WTC11 (cell line): Measurements from ENCODE around the gene OBSL1. TPM values are rescaled to one million over a fixed set of nuclear protein-coding genes. Genes with fewer than 3 reads are reported as not detected.

Experiments used
- ATAC-seq: fragments of 200-7000 bp; cut with Tn5 transposase; 2 replicates; pipeline ENCODE4 v1.10.0; 2021; ENCODE audit warnings: mild to moderate bottlenecking, moderate library complexity
- CTCF ChIA-PET: fragments of 300-600 bp; sonication (Branson Sonifier 250); formaldehyde crosslinking; loops from one replicate; lab custom pipeline; 2021; ENCODE audit warnings: antibody characterized with exemption; lab: Charles Lee
- POLR2A ChIA-PET: fragments of 350-600 bp; sonication (Branson Sonifier 250); formaldehyde crosslinking; loops from one replicate; lab custom pipeline; 2021; ENCODE audit warnings: antibody characterized with exemption; lab: Charles Lee
- DNase-seq: peaks from one replicate; pipeline ENCODE4 v3.0.0; 2021; ENCODE audit warnings: low spot score
- H3K27ac Mint-ChIP-seq: 2 replicates; pipeline ENCODE4 v1.8.0; 2021; ENCODE audit warnings: mixed read lengths
- H3K27me3 Mint-ChIP-seq: 2 replicates; pipeline ENCODE4 v1.8.0; 2021; ENCODE audit warnings: low read depth, mild to moderate bottlenecking, moderate library complexity, mixed read lengths
- H3K36me3 Mint-ChIP-seq: 2 replicates; pipeline ENCODE4 v1.8.0; 2021; ENCODE audit warnings: mixed read lengths
- H3K4me1 Mint-ChIP-seq: 2 replicates; pipeline ENCODE4 v1.8.0; 2022; ENCODE audit warnings: mixed read lengths
- H3K4me3 Mint-ChIP-seq: 2 replicates; pipeline ENCODE4 v1.8.0; 2021; ENCODE audit warnings: mild to moderate bottlenecking, moderate library complexity, mixed read lengths
- H3K9me3 Mint-ChIP-seq: 2 replicates; pipeline ENCODE4 v1.8.0; 2021; ENCODE audit warnings: mixed read lengths
- CREB1 ChIP-seq: sonication (generic); formaldehyde crosslinking; IDR thresholded peaks from 2 replicates; pipeline ENCODE4 v1.8.0; 2023; ENCODE audit warnings: mild to moderate bottlenecking, missing genetic modification reagents
- EMX1 ChIP-seq: fragments of 250-450 bp; sonication (Bioruptor Pico); IDR thresholded peaks from 2 replicates; pipeline ENCODE4 v1.8.0; 2021; ENCODE audit warnings: mild to moderate bottlenecking
- FOXK1 ChIP-seq: sonication (generic); formaldehyde crosslinking; IDR thresholded peaks from 2 replicates; pipeline ENCODE4 v1.8.0; 2022; ENCODE audit warnings: mild to moderate bottlenecking, moderate library complexity, missing genetic modification reagents
- FOXP1 ChIP-seq: sonication (generic); formaldehyde crosslinking; IDR thresholded peaks from 2 replicates; pipeline ENCODE4 v1.8.0; 2022; ENCODE audit warnings: missing genetic modification reagents, mild to moderate bottlenecking, moderate library complexity, borderline replicate concordance
- GABPB1 ChIP-seq: sonication (generic); formaldehyde crosslinking; IDR thresholded peaks from 2 replicates; pipeline ENCODE4 v1.8.1; 2023; ENCODE audit warnings: mild to moderate bottlenecking, missing genetic modification reagents
- GTF2I ChIP-seq: fragments of 250-450 bp; sonication (Bioruptor Pico); conservative IDR thresholded peaks from 2 replicates; pipeline ENCODE4 v1.4.0; 2021; ENCODE audit warnings: mild to moderate bottlenecking
- MLX ChIP-seq: sonication (generic); formaldehyde crosslinking; IDR thresholded peaks from 2 replicates; pipeline ENCODE4 v1.8.1; 2023; ENCODE audit warnings: mild to moderate bottlenecking, missing genetic modification reagents, moderate library complexity
- NFYB ChIP-seq: sonication (generic); formaldehyde crosslinking; conservative IDR thresholded peaks from 2 replicates; pipeline ENCODE4 v1.8.0; 2022; ENCODE audit warnings: low read depth, missing genetic modification reagents
- OVOL2 ChIP-seq: fragments of 250-450 bp; sonication (Bioruptor Pico); IDR thresholded peaks from 2 replicates; pipeline ENCODE4 v1.9.0; 2021; ENCODE audit warnings: mild to moderate bottlenecking, borderline replicate concordance
- PRRX2 ChIP-seq: fragments of 250-450 bp; sonication (Bioruptor Pico); IDR thresholded peaks from 2 replicates; pipeline ENCODE4 v1.8.0; 2021; ENCODE audit warnings: mild to moderate bottlenecking
- SMAD3 ChIP-seq: sonication (generic); formaldehyde crosslinking; IDR thresholded peaks from 2 replicates; pipeline ENCODE4 v1.8.0; 2022; ENCODE audit warnings: missing genetic modification reagents, mild to moderate bottlenecking, borderline replicate concordance
- SMAD4 ChIP-seq: sonication (generic); formaldehyde crosslinking; IDR thresholded peaks from 2 replicates; pipeline ENCODE4 v1.8.0; 2022; ENCODE audit warnings: mild to moderate bottlenecking, missing genetic modification reagents
- STAT6 ChIP-seq: sonication (generic); formaldehyde crosslinking; conservative IDR thresholded peaks from 2 replicates; pipeline ENCODE4 v1.8.1; 2023; ENCODE audit warnings: mild to moderate bottlenecking, low read depth, missing genetic modification reagents, moderate library complexity
- TCF7 ChIP-seq: sonication (generic); formaldehyde crosslinking; IDR thresholded peaks from 2 replicates; pipeline ENCODE4 v1.8.0; 2022; ENCODE audit warnings: mild to moderate bottlenecking, low read depth, missing genetic modification reagents, moderate library complexity
- USF1 ChIP-seq: sonication (generic); formaldehyde crosslinking; IDR thresholded peaks from 2 replicates; pipeline ENCODE4 v1.8.0; 2022; ENCODE audit warnings: mild to moderate bottlenecking, missing genetic modification reagents
- ZNF219 ChIP-seq: sonication (generic); formaldehyde crosslinking; IDR thresholded peaks from 2 replicates; pipeline ENCODE4 v1.8.0; 2023; ENCODE audit warnings: missing genetic modification reagents, mild to moderate bottlenecking, borderline replicate concordance
- ZNF317 ChIP-seq: sonication (generic); formaldehyde crosslinking; IDR thresholded peaks from 2 replicates; pipeline ENCODE4 v1.8.1; 2023; ENCODE audit warnings: low read depth, mild to moderate bottlenecking, moderate library complexity, missing genetic modification reagents, borderline replicate concordance
- ZNF425 ChIP-seq: fragments of 250-450 bp; sonication (Bioruptor Pico); conservative IDR thresholded peaks from 2 replicates; pipeline ENCODE4 v1.9.0; 2021; ENCODE audit warnings: mild to moderate bottlenecking
- ZNF532 ChIP-seq: fragments of 250-450 bp; sonication (Bioruptor Pico); IDR thresholded peaks from 2 replicates; pipeline ENCODE4 v1.9.0; 2021; ENCODE audit warnings: mild to moderate bottlenecking, borderline replicate concordance
- ZNF671 ChIP-seq: fragments of 250-450 bp; sonication (Bioruptor Pico); IDR thresholded peaks from 2 replicates; pipeline ENCODE4 v1.8.0; 2021; ENCODE audit warnings: mild to moderate bottlenecking
- total RNA-seq: library from RNA; stranded (reverse); gene quantifications from 3 replicates; pipeline ENCODE4 v1.2.3, GENCODE V29; 2021

Gene OBSL1
- total RNA-seq, 1 experiment from 2014 or later, result 159 TPM

- no peak for TF ChIP-seq FOXK1
- TF ChIP-seq MLX (CRISPR knock-in tag), result no peak
- no peak for TF ChIP-seq OVOL2
- no peak for TF ChIP-seq SMAD4 (CRISPR knock-in tag)
- TF ChIP-seq GABPB1 (CRISPR knock-in tag), result no peak
- TF ChIP-seq CREB1 (CRISPR knock-in tag), result no peak
- TF ChIP-seq USF1 (CRISPR knock-in tag), result no peak
- TF ChIP-seq ZNF425 (CRISPR knock-in tag), result no peak
- no peak for TF ChIP-seq ZNF317
- TF ChIP-seq STAT6, result no peak
- TF ChIP-seq NFYB, result no peak
- TF ChIP-seq FOXP1, result no peak
- TF ChIP-seq GTF2I (CRISPR knock-in tag), result no peak
- TF ChIP-seq SMAD3, result no peak
- no peak for TF ChIP-seq ZNF532 (CRISPR knock-in tag)
- TF ChIP-seq ZNF671 (CRISPR knock-in tag), result no peak
- no peak for TF ChIP-seq TCF7 (CRISPR knock-in tag)
- no peak for TF ChIP-seq EMX1 (CRISPR knock-in tag)
- TF ChIP-seq ZNF219, result no peak
- no peak for TF ChIP-seq PRRX2 (CRISPR knock-in tag)
- ATAC-seq, result no peak
- no peaks in the 10 kb centered on the region for H3K36me3 Mint-ChIP-seq
- no peak overlapping the region for H3K27ac Mint-ChIP-seq
- CTCF ChIA-PET, result interaction anchor here (0.7 to 41.3 kb wide), 10 partner anchors 8 to 116 kb away, joined by 3 to 2316 read pairs (median 23); partner anchors contain the start of gene GMPPA
- no peak overlapping the region for H3K4me3 Mint-ChIP-seq
- POLR2A ChIA-PET, result interaction anchor here (1.0 to 1.3 kb wide), 3 partner anchors 10 to 43 kb away, joined by 3 to 9 read pairs (median 3); no protein-coding TSS in a partner anchor
- peaks cover 34% of the 10 kb centered on the region for H3K27me3 Mint-ChIP-seq
- peaks cover 50% of the 10 kb centered on the region for H3K4me1 Mint-ChIP-seq
- no peaks in the 10 kb centered on the region for H3K9me3 Mint-ChIP-seq
- no peak for DNase-seq
Measured at GRCh38 chr2:219519526-219519916, 51.8 kb downstream of the OBSL1 start.
